Bronchial epithelial cell (primary cell): ENCODE results near the gene FXYD1. TPM values are rescaled to one million over a fixed set of nuclear protein-coding genes. Genes with fewer than 3 reads are reported as not detected.

ENCODE experiments used
- DNase-seq: peaks from one replicate; pipeline ENCODE4 v3.0.0-alpha.2; 2010; ENCODE audit warnings: low read depth
- FAIRE-seq: peaks from 2 replicates; lab custom pipeline; 2011; peaks lifted over from hg19 to GRCh38; lab: Jason Lieb, UNC
- H3K27me3 ChIP-seq: 2 replicates; pipeline ENCODE4 v1.5.1; 2011; ENCODE audit warnings: low read length; ENCODE audit not compliant: control insufficient read depth, insufficient read depth
- H3K36me3 ChIP-seq: 2 replicates; pipeline ENCODE4 v1.5.1; 2011; ENCODE audit warnings: low read length; ENCODE audit not compliant: control insufficient read depth, insufficient read depth
- H3K4me3 ChIP-seq: 2 replicates; pipeline ENCODE4 v1.5.1; 2011; ENCODE audit warnings: mild to moderate bottlenecking, low read depth, low read length, control low read depth
- total RNA-seq: library from RNA; depleted of rRNA; stranded (reverse); fragments of >200 nt; gene quantifications from 2 replicates; pipeline ENCODE4 v1.2.1, GENCODE V29; 2014
- TF ChIP-seq, protein P1 (sequence below): IDR thresholded peaks from 2 replicates; pipeline ENCODE4 v1.5.1; 2011; ENCODE audit warnings: mild to moderate bottlenecking, moderate library complexity, low read length, control low read depth, inconsistent platforms; ENCODE audit not compliant: insufficient read depth, severe bottlenecking

The FXYD1 gene
- total RNA-seq, 1 donor from 2014 or later = not detected

DNA sequence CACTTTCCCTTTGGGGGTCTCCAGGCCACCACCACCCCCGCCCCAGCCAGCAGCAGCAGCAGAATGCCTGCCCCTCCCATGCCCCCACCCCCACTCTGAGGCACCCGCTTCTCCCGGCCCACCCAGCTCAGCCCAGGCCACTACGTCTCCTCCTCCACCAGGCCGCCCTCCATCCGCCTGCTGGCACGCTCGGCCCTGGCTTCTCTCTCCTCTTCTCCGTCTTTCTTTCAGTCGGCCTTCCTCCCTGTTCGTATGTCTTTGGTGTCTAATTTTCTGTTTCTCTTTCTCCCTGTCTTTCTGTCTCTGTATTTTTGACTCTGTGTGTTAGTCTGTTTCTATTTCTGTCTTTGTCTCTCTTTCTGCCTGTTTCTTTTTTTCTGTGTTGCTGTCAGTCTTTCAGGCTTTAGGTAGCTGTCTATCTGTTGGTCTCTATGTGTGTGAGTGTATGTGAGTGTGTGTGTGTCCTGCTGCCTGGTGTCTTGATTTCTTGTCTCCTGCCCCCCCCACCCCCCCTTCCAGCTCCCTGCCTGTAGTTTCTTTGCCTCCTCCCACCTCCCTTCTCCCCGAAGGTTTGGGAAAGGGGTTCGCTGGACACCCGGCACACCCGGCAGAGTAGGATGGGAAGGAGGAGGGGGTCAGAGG lies 3.9 kb upstream of the FXYD1 start, which contains the start of gene LGI4:
TSS of gene LGI4 (minus strand) at position 459 of the 642 bp plus-strand sequence. CDS start at position 80, 379 bp downstream.
- Histone ChIP-seq H3K4me3 (no peak within 1 kb of the TSS), H3K36me3 (no peaks in the 10 kb centered on the region), H3K27me3 (no peaks in the 10 kb centered on the region)
- FAIRE-seq (no peak), DNase-seq (no peak)
- TF ChIP-seq, protein P1, sequence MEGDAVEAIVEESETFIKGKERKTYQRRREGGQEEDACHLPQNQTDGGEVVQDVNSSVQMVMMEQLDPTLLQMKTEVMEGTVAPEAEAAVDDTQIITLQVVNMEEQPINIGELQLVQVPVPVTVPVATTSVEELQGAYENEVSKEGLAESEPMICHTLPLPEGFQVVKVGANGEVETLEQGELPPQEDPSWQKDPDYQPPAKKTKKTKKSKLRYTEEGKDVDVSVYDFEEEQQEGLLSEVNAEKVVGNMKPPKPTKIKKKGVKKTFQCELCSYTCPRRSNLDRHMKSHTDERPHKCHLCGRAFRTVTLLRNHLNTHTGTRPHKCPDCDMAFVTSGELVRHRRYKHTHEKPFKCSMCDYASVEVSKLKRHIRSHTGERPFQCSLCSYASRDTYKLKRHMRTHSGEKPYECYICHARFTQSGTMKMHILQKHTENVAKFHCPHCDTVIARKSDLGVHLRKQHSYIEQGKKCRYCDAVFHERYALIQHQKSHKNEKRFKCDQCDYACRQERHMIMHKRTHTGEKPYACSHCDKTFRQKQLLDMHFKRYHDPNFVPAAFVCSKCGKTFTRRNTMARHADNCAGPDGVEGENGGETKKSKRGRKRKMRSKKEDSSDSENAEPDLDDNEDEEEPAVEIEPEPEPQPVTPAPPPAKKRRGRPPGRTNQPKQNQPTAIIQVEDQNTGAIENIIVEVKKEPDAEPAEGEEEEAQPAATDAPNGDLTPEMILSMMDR = no peak

DNA sequence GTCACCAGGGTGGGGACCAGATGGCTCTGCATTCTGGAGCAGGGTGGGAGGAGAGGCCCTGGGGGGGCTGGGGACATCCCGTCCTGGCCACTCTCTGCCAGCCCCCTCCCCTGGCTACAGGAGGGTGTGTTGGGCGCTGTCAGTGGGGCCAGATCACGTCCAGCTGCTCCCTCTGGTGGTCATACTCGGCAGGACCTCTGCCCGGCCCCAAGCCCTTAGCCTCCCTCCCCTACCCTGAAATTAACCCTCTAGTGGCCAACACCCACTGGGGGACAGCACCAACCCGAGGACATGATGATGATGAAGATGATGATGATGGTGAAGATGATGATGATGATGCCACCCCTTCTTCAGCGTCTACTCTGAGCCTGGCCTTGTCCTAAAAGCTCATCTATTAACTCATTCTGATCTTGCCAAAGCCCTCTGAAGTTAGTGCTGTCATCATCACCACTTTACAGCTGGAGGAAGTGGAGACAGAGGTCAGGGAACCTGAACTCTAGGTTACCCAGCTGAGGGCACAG lies 3.2 kb upstream of the FXYD1 start:
- TF ChIP-seq, protein P1 = peak; percentile 91
- FAIRE-seq (no peak), DNase-seq (no peak)
- Histone ChIP-seq H3K4me3 (no peak overlapping the region), H3K27me3 (no peaks in the 10 kb centered on the region), H3K36me3 (no peaks in the 10 kb centered on the region)

DNA sequence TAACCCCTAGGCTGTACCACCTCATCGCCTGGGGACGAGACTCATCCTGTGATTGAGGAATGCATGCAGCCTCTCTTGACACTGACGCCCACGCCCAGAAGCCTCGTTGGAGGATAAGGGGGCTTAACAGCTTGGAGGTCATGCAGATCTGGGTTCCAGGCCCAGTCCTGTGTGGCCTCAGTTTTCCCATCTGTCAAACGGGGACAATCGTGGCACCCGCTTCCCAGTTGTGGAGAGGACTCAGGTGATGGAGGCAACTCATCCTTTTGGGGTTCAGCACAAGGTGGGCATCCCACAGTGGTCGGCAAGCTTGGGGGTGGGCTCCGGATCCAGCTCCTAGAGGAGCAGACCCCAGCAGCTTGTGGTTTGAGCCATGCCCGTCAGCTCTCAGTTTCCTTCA lies 2.4 kb upstream of the FXYD1 start:
- H3K27me3 ChIP-seq = no peaks in the 10 kb centered on the region
- no peak overlapping the region for H3K4me3 ChIP-seq
- FAIRE-seq (no peak), DNase-seq (no peak)
- TF ChIP-seq, protein P1 = no peak
- H3K36me3 ChIP-seq = no peaks in the 10 kb centered on the region

DNA sequence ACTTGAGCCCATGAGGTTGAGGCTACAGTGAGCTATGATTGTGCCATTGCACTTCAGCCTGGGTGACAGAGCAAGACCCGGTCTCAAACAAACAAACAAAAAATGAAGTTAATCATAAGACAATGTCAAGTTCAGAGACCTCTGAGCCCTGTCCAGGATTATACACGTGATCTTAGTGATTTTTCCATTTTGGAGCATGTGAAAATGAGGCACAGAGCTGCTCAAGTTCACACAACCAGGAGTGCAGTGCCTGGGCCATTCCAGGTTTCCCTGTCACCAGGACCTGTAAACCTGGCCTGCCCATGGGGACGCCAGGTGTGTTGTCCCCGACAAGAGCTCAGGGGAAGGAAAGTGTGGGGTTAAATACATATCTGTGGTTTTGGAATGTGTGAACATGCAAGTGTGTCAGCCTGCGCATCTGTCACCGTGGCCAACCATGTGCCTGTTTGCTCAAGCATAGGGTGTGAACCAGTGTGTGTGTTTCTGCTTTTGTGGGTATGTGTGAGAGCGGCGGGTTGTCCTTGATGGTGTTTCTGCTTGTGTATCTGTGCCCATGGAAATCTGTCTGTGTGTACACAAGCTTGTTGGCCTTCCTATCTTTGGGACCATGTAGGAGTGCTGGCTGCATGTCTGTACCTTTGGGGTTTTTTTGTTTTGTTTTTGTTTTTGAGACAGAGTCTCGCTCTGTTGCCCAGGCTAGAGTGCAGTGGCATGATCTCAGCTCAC lies 1.5 kb upstream of the FXYD1 start:
- DNase-seq (no peak), FAIRE-seq (no peak)
- Histone ChIP-seq H3K36me3 (no peaks in the 10 kb centered on the region), H3K4me3 (no peak overlapping the region), H3K27me3 (peaks cover 2% of the 10 kb centered on the region)
- TF ChIP-seq, protein P1 = no peak

DNA sequence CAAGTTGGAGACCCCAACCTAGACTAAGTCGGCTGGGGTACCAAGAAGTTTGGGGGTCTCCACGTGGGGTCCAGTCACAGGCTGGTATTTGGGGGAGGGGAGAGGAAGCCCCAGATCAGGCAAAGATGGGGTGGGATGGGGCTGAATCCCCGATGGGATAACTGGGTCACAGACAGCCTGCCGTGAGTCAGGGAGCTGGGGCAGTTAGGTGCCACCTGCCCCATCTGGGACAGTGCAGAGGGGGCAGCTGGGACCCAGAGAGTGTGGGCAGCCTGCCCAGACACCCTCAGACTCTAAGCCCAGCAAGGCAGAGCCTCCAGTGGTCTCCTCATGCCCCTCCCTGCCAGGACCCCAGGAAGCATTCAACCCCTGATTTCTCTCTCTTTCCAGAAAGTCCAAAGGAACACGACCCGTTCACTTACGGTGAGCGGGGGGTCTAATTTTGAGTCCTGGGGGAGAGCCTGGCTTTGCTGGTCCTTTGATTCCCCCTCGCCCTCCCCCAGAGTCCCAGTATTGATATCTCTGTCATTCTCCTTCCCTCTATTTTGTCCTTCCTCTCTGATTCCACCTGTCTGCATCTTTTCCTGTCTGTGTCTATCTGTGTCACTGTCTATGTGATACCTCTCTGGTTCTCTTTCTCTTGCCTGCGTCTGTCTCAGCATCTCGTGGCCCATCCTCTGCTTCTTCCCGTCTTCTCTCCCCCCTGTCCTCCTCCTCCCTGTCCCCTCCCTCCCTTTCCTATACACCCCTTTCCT lies 1.8 kb downstream of the FXYD1 start:
- Histone ChIP-seq H3K4me3 (no peak overlapping the region), H3K36me3 (no peaks in the 10 kb centered on the region), H3K27me3 (peaks cover 17% of the 10 kb centered on the region)
- DNase-seq (no peak), FAIRE-seq (no peak)
- TF ChIP-seq, protein P1 = no peak
